H1 (cell line): ENCODE results near the gene LRCH1. TPM values are rescaled to one million over a fixed set of nuclear protein-coding genes. Genes with fewer than 3 reads are reported as not detected.

Experiments
- CTCF ChIA-PET: fragments of 300-600 bp; sonication (Branson Sonifier 250); formaldehyde crosslinking; loops from one replicate; lab custom pipeline; 2021; ENCODE audit not compliant: partially characterized antibody; lab: Charles Lee
- POLR2A ChIA-PET: fragments of 300-600 bp; sonication (Branson Sonifier 250); formaldehyde crosslinking; loops from one replicate; lab custom pipeline; 2021; ENCODE audit warnings: inconsistent platforms; ENCODE audit not compliant: partially characterized antibody; lab: Charles Lee
- DNase-seq, 2 experiments: peaks; one replicate each; pipeline versions ENCODE4 v3.0.0 to v3.0.0-alpha.2; 2010 to 2022; ENCODE audit warnings: low spot score in 2 of 2, low read depth in 1 of 2, mixed read lengths in 1 of 2
- FAIRE-seq: peaks from 2 replicates; lab custom pipeline; 2011; peaks lifted over from hg19 to GRCh38; lab: Jason Lieb, UNC
- H2AFZ ChIP-seq: 2 replicates; pipeline ENCODE4 v1.8.1; 2012; ENCODE audit warnings: low read length, inconsistent platforms
- H2AK5ac ChIP-seq: 2 replicates; pipeline ENCODE4 v1.6.1; 2013; ENCODE audit warnings: low read depth, low read length
- H2BK120ac ChIP-seq: replicated peaks from 2 replicates; pipeline ENCODE3; 2013; ENCODE audit warnings: low read depth, low read length, inconsistent platforms
- H2BK12ac ChIP-seq: 2 replicates; pipeline ENCODE4 v1.6.1; 2013; ENCODE audit warnings: low read depth, low read length
- H2BK15ac ChIP-seq: 2 replicates; pipeline ENCODE4 v1.6.1; 2013; ENCODE audit warnings: low read length
- H2BK20ac ChIP-seq: 2 replicates; pipeline ENCODE4 v1.6.1; 2013; ENCODE audit warnings: low read length
- H2BK5ac ChIP-seq: 2 replicates; pipeline ENCODE4 v1.6.1; 2013; ENCODE audit warnings: low read depth, low read length
- H3K14ac ChIP-seq: 2 replicates; pipeline ENCODE4 v1.6.1; 2013; ENCODE audit warnings: inconsistent platforms; ENCODE audit not compliant: insufficient read length
- H3K18ac ChIP-seq: 2 replicates; pipeline ENCODE4 v1.6.1; 2013; ENCODE audit warnings: low read length; ENCODE audit errors: extremely low read depth
- H3K23ac ChIP-seq: 2 replicates; pipeline ENCODE4 v1.6.1; 2013; ENCODE audit warnings: inconsistent platforms; ENCODE audit not compliant: insufficient read length
- H3K23me2 ChIP-seq: 2 replicates; pipeline ENCODE4 v1.6.1; 2013; ENCODE audit warnings: low read depth, low read length
- H3K27ac ChIP-seq: 2 replicates; pipeline ENCODE4 v1.6.1; 2011; ENCODE audit warnings: low read depth, low read length, inconsistent platforms
- H3K27me3 ChIP-seq, 4 experiments: replicated peaks in 1 of 4; 1 replicate in 1 of 4; 2 replicates in 3 of 4; pipeline versions ENCODE4 v1.6.1 to v1.8.1; 2011 to 2013; ENCODE audit warnings: low read length in 3 of 4, mild to moderate bottlenecking in 3 of 4, inconsistent platforms in 2 of 4, mixed read lengths in 2 of 4, moderate library complexity in 1 of 4; ENCODE audit not compliant: control insufficient read depth in 3 of 4, insufficient read depth in 3 of 4; ENCODE audit errors: extremely low read depth in 1 of 4
- H3K36me3 ChIP-seq, 4 experiments: 2 replicates each; pipeline versions ENCODE4 v1.6.1 to v1.8.1; 2011 to 2013; ENCODE audit warnings: mild to moderate bottlenecking in 4 of 4, low read length in 3 of 4, moderate library complexity in 2 of 4, control low read depth in 1 of 4, inconsistent platforms in 1 of 4; ENCODE audit not compliant: insufficient read depth in 4 of 4, control insufficient read depth in 2 of 4
- H3K4ac ChIP-seq: replicated peaks from 2 replicates; pipeline ENCODE3; 2013; ENCODE audit warnings: low read length, low read depth, mixed read lengths, inconsistent platforms; ENCODE audit not compliant: insufficient read length
- H3K4me1 ChIP-seq, 4 experiments: replicated peaks in 1 of 4; 1 replicate in 1 of 4; 2 replicates in 3 of 4; pipeline versions ENCODE4 v1.6.1 to v1.8.1; 2011 to 2013; ENCODE audit warnings: low read length in 3 of 4, inconsistent platforms in 2 of 4, mixed read lengths in 1 of 4; ENCODE audit not compliant: insufficient read depth in 4 of 4, control insufficient read depth in 3 of 4
- H3K4me2 ChIP-seq, 2 experiments: 2 replicates each; pipeline versions ENCODE4 v1.6.1 to v1.8.1; 2011 to 2013; ENCODE audit warnings: low read depth in 2 of 2, low read length in 2 of 2, control low read depth in 1 of 2, inconsistent platforms in 1 of 2, mild to moderate bottlenecking in 1 of 2; ENCODE audit not compliant: insufficient read depth in 1 of 2
- H3K4me3 ChIP-seq, 4 experiments: fragments of 200-600, 300-600 bp in 1 of 4; sonication (generic), shearing (Covaris generic), sonication (Bioruptor Twin) in 1 of 4; 2 replicates each; pipeline versions ENCODE4 v1.5.1 to v1.8.1; 2011 to 2016; ENCODE audit warnings: low read length in 4 of 4, low read depth in 3 of 4, control low read depth in 2 of 4, inconsistent platforms in 2 of 4, mild to moderate bottlenecking in 2 of 4, mixed read lengths in 1 of 4, moderate library complexity in 1 of 4; ENCODE audit not compliant: insufficient read depth in 2 of 4; ENCODE audit errors: extremely low read depth in 1 of 4
- H3K56ac ChIP-seq: replicated peaks from 2 replicates; pipeline ENCODE3; 2013; ENCODE audit warnings: low read depth, mild to moderate bottlenecking, mixed read lengths, low read length, inconsistent platforms; ENCODE audit not compliant: insufficient read length
- H3K79me1 ChIP-seq: 2 replicates; pipeline ENCODE4 v1.6.1; 2013; ENCODE audit warnings: low read depth, low read length, control low read depth
- H3K79me2 ChIP-seq, 2 experiments: 2 replicates each; pipeline versions ENCODE4 v1.6.1 to v1.8.1; 2012 to 2013; ENCODE audit warnings: low read length in 2 of 2, mild to moderate bottlenecking in 2 of 2, inconsistent platforms in 1 of 2; ENCODE audit not compliant: insufficient read depth in 2 of 2, control insufficient read depth in 1 of 2
- H3K9ac ChIP-seq, 4 experiments: replicated peaks in 1 of 4; 1 replicate in 1 of 4; 2 replicates in 3 of 4; pipeline versions ENCODE4 v1.6.1 to v1.8.1; 2011 to 2013; ENCODE audit warnings: low read depth in 3 of 4, low read length in 3 of 4, control low read depth in 2 of 4, mild to moderate bottlenecking in 2 of 4, moderate library complexity in 2 of 4, inconsistent platforms in 1 of 4; ENCODE audit errors: extremely low read depth in 1 of 4
- H3K9me3 ChIP-seq, 2 experiments: 2 replicates each; pipeline versions ENCODE4 v1.6.1 to v1.8.1; 2012 to 2013; ENCODE audit warnings: mild to moderate bottlenecking in 2 of 2, moderate library complexity in 2 of 2, control low read depth in 1 of 2, inconsistent platforms in 1 of 2, low read depth in 1 of 2, low read length in 1 of 2, mixed read lengths in 1 of 2; ENCODE audit not compliant: insufficient read depth in 2 of 2
- H4K20me1 ChIP-seq, 2 experiments: replicated peaks in 1 of 2; 2 replicates each; pipeline versions ENCODE3 to v1.8.1; 2011 to 2013; ENCODE audit warnings: inconsistent platforms in 2 of 2, low read length in 2 of 2, mild to moderate bottlenecking in 1 of 2; ENCODE audit not compliant: insufficient read depth in 2 of 2, control insufficient read depth in 1 of 2
- H4K5ac ChIP-seq: 2 replicates; pipeline ENCODE4 v1.6.1; 2013; ENCODE audit warnings: low read length, low read depth, mixed read lengths, inconsistent platforms; ENCODE audit not compliant: insufficient read length
- H4K8ac ChIP-seq: 2 replicates; pipeline ENCODE4 v1.8.0; 2013; ENCODE audit warnings: mild to moderate bottlenecking, moderate library complexity, low read length, inconsistent platforms; ENCODE audit not compliant: insufficient read depth; ENCODE audit errors: extremely low read depth
- H4K91ac ChIP-seq: replicated peaks from 2 replicates; pipeline ENCODE3; 2013; ENCODE audit warnings: low read length, mixed read lengths, inconsistent platforms; ENCODE audit not compliant: insufficient read length
- ASH2L ChIP-seq: fragments of 200-600, 300-600 bp; sonication (generic); IDR thresholded peaks from one replicate; pipeline ENCODE4 v1.7.1; 2017; ENCODE audit warnings: low read length
- CEBPB ChIP-seq: IDR thresholded peaks from 2 replicates; pipeline ENCODE4 v1.6.1; 2012; ENCODE audit warnings: low read depth, low read length
- CREB1 ChIP-seq: IDR thresholded peaks from 2 replicates; pipeline ENCODE4 v1.6.1; 2012; ENCODE audit warnings: inconsistent platforms
- EGR1 ChIP-seq: IDR thresholded peaks from 2 replicates; pipeline ENCODE4 v1.6.1; 2011; ENCODE audit warnings: low read depth, low read length, borderline replicate concordance
- KDM1A ChIP-seq: fragments of 200-600, 300-600 bp; sonication (generic); IDR thresholded peaks from 2 replicates; pipeline ENCODE4 v1.7.1; 2016; ENCODE audit warnings: mild to moderate bottlenecking, low read length, borderline replicate concordance
- MAFK ChIP-seq: IDR thresholded peaks from 2 replicates; pipeline ENCODE4 v1.6.1; 2012; ENCODE audit warnings: low read depth, mild to moderate bottlenecking, improper control_type of control experiment, low read length
- MAX ChIP-seq: IDR thresholded peaks from 2 replicates; pipeline ENCODE4 v1.6.1; 2012; ENCODE audit warnings: inconsistent platforms
- NANOG ChIP-seq: IDR thresholded peaks from 2 replicates; pipeline ENCODE4 v1.6.1; 2011; ENCODE audit warnings: low read length, low read depth, mild to moderate bottlenecking, inconsistent platforms; ENCODE audit not compliant: insufficient read depth, poor library complexity, severe bottlenecking
- PHF8 ChIP-seq: fragments of 200-600 bp; sonication (generic); conservative IDR thresholded peaks from 2 replicates; pipeline ENCODE4 v1.7.1; 2012; ENCODE audit warnings: low read depth, mild to moderate bottlenecking, inconsistent platforms, low read length, moderate library complexity
- RAD21 ChIP-seq, 2 experiments: IDR thresholded peaks in 1 of 2; conservative IDR thresholded peaks in 1 of 2; 2 replicates each; pipeline ENCODE4 v1.6.1; 2011; ENCODE audit warnings: low read depth in 2 of 2, low read length in 2 of 2, improper control_type of control experiment in 1 of 2, inconsistent platforms in 1 of 2, mild to moderate bottlenecking in 1 of 2, moderate library complexity in 1 of 2
- RBBP5 ChIP-seq: IDR thresholded peaks from 2 replicates; pipeline ENCODE4 v1.7.1; 2012; ENCODE audit warnings: low read depth, mild to moderate bottlenecking, inconsistent platforms, low read length, moderate library complexity, borderline replicate concordance
- SAP30 ChIP-seq: fragments of 300-600 bp; sonication (generic); IDR thresholded peaks from 2 replicates; pipeline ENCODE4 v1.7.1; 2012; ENCODE audit warnings: low read length, moderate library complexity, mild to moderate bottlenecking, inconsistent platforms; ENCODE audit not compliant: insufficient read depth, insufficient replicate concordance
- SIX5 ChIP-seq: IDR thresholded peaks from 2 replicates; pipeline ENCODE4 v1.6.1; 2011; ENCODE audit warnings: mild to moderate bottlenecking, low read depth, low read length
- TEAD4 ChIP-seq: IDR thresholded peaks from 2 replicates; pipeline ENCODE4 v1.6.1; 2012; ENCODE audit warnings: low read depth, low read length, inconsistent platforms, mixed read lengths
- ZNF274 ChIP-seq: IDR thresholded peaks from 2 replicates; pipeline ENCODE4 v1.7.0; 2012; ENCODE audit warnings: low read length, borderline replicate concordance; ENCODE audit errors: extremely low read depth
- WGBS, 2 experiments: shearing (Covaris generic) in 1 of 2; methylation state at CpG; one replicate each; pipeline versions ENCODE4 v1.1.6 to v1.1.7; 2013 to 2015; ENCODE audit warnings: low lambda C conversion rate in 2 of 2, mixed read lengths in 2 of 2, inconsistent platforms in 1 of 2, low coverage in 1 of 2, missing lambda C conversion rate in 1 of 2; ENCODE audit not compliant: insufficient replicate concordance in 2 of 2, insufficient coverage in 1 of 2, insufficient read length in 1 of 2; ENCODE audit errors: extremely low coverage in 1 of 2, missing lambda C conversion rate in 1 of 2; 5-methylcytosine and 5-hydroxymethylcytosine counted together
- polyA plus RNA-seq, 7 experiments: library from polyadenylated mRNA; depleted of rRNA in 3 of 7; stranded (reverse) in 5 of 7; unstranded in 2 of 7; fragments of >200 nt in 5 of 7; fragments of 200-250 nt in 2 of 7; gene quantifications; 1 replicate in 5 of 7; 2 replicates in 1 of 7; 4 replicates in 1 of 7; pipeline versions ENCODE4 v1.2.1 to v1.2.3, GENCODE V29; 2011 to 2013; ENCODE audit warnings: missing spikeins in 2 of 7, mixed read lengths in 2 of 7
- total RNA-seq: library from RNA; stranded (reverse); fragmentation: NEBNext Ultra II Directional; extraction: Animal tissue kit (Norgen Biotek cat#: 25700); gene quantifications from 2 replicates; pipeline ENCODE4 v1.2.1, GENCODE V29; 2021

The LRCH1 gene
- total and polyA plus RNA-seq, 2 of the 8 experiments (the other 6 are each of a cell fraction or from before 2014, with no cell fraction given), result 3.0 to 10.1 TPM

GRCh38 chr13:46688306-46688705 is 135.3 kb downstream of the LRCH1 start:
- no peak overlapping the region for H4K8ac ChIP-seq
- TF ChIP-seq MAFK (no peak), CEBPB (no peak), NANOG (no peak), TEAD4 (no peak), SAP30 (no peak), PHF8 (no peak), RBBP5 (no peak), SIX5 (no peak), ZNF274 (no peak), RAD21 (IDR thresholded peaks at IDR 0.05 in 1 of 2, conservative IDR thresholded peaks at IDR 0.05 in 1 of 2; ENCODE audit: low read depth in 2 of 2, low read length in 2 of 2) (no peak), KDM1A (no peak), ASH2L (no peak), EGR1 (no peak), MAX (no peak), CREB1 (no peak)

More at GRCh38 chr13:46688306-46688705, 135.3 kb downstream of the LRCH1 start:
- Histone ChIP-seq H3K36me3 (no peaks in the 10 kb centered on the region; a peak in 1 of 8 replicates), H2BK5ac (no peak overlapping the region), H3K23me2 (no peaks in the 10 kb centered on the region), H2BK120ac (no peak overlapping the region), H3K9me3 (no peaks in the 10 kb centered on the region), H3K23ac (no peak overlapping the region), H3K14ac (no peak overlapping the region), H3K18ac (no peak overlapping the region), H3K79me2 (no peaks in the 10 kb centered on the region), H3K27me3 (no peaks in the 10 kb centered on the region), H3K79me1 (no peaks in the 10 kb centered on the region), H3K56ac (no peak overlapping the region), H2BK12ac (no peak overlapping the region; the same call in 1 of the 2 replicates), H4K91ac (no peak overlapping the region), H3K4ac (no peak overlapping the region), H3K27ac (no peak overlapping the region), H3K9ac (no peak overlapping the region), H2BK20ac (no peak overlapping the region), H3K4me3 (no peak overlapping the region), H2AK5ac (no peak overlapping the region), H3K4me2 (no peak overlapping the region), H4K20me1 (no peaks in the 10 kb centered on the region), H3K4me1 (peaks cover 2 to 8% (median 3%) of the 10 kb centered on the region in 4 experiments; a peak in 6 of 7 replicates), H2BK15ac (no peak overlapping the region), H2AFZ (no peak overlapping the region), H4K5ac (no peak overlapping the region)
- no peak for DNase-seq
- ChIA-PET CTCF (no interaction called here), POLR2A (no interaction called here)
- FAIRE-seq, result no peak
- 81% methylated on average over 1 of the region's 1 CpG; no CpG with 5 or more reads in 1 of the 2 experiments for WGBS, 2 experiments
